HTR-8/SVneo (cell line): ENCODE results near the gene CSK.

Experiments used
- DNase-seq: peaks from one replicate; pipeline ENCODE4 v3.0.0; 2011; ENCODE audit warnings: low spot score, mixed read lengths; ENCODE audit not compliant: insufficient read length
- FAIRE-seq: peaks from 2 replicates; lab custom pipeline; 2011; peaks lifted over from hg19 to GRCh38; lab: Jason Lieb, UNC

The CSK gene

GRCh38 chr15:74821091-74821789 is 39.4 kb downstream of the CSK start:
- DNase-seq (no peak), FAIRE-seq (no peak)

GRCh38 chr15:74821790-74822158 is 39.9 kb downstream of the CSK start:
- FAIRE-seq = no peak
- no peak for DNase-seq

GRCh38 chr15:74822233-74822632 is 40.4 kb downstream of the CSK start:
- no peak for FAIRE-seq
- DNase-seq = no peak

GRCh38 chr15:74823324-74823723 is 41.4 kb downstream of the CSK start:
- DNase-seq (no peak), FAIRE-seq (no peak)

GRCh38 chr15:74824976-74825375 is 43.1 kb downstream of the CSK start:
- FAIRE-seq (no peak), DNase-seq (no peak)

GRCh38 chr15:74825866-74826265 is 44.0 kb downstream of the CSK start:
- DNase-seq (no peak), FAIRE-seq (no peak)

- DNase-seq = no peak
- no peak for FAIRE-seq
These were observed 44.5 kb downstream of the CSK start, which contains the start of gene CPLX3 for GRCh38 chr15:74826364-74826819. TSS of gene CPLX3 (plus strand) at chr15:74826627. CDS start at chr15:74826704, 77 bp downstream.

- no peak for DNase-seq
- no peak for FAIRE-seq
These were observed 45.0 kb downstream of the CSK start for GRCh38 chr15:74826921-74827320.

- DNase-seq = no peak
- no peak for FAIRE-seq
These were observed 45.7 kb downstream of the CSK start for GRCh38 chr15:74827614-74828013.

- FAIRE-seq (no peak), DNase-seq (no peak)
These were observed 47.0 kb downstream of the CSK start for GRCh38 chr15:74828835-74829234.

- no peak for FAIRE-seq
- no peak for DNase-seq
These were observed 47.6 kb downstream of the CSK start for GRCh38 chr15:74829486-74829885.

- DNase-seq (no peak), FAIRE-seq (no peak)
These were observed 48.1 kb downstream of the CSK start for GRCh38 chr15:74829991-74830390.

GRCh38 chr15:74830868-74831267 is 49.0 kb downstream of the CSK start:
- FAIRE-seq (no peak), DNase-seq (no peak)

GRCh38 chr15:74831813-74832495 is 50.1 kb downstream of the CSK start:
- FAIRE-seq (no peak), DNase-seq (no peak)

GRCh38 chr15:74832826-74833225 is 50.9 kb downstream of the CSK start:
- DNase-seq (no peak), FAIRE-seq (no peak)

- DNase-seq (no peak), FAIRE-seq (no peak)
These were observed 51.7 kb downstream of the CSK start for GRCh38 chr15:74833376-74834107.

- DNase-seq (peak; percentile 71), FAIRE-seq (peak; percentile 36)
These were observed 53.5 kb downstream of the CSK start for GRCh38 chr15:74835312-74835823.

GRCh38 chr15:74836846-74837245 is 55.0 kb downstream of the CSK start:
- FAIRE-seq (no peak), DNase-seq (no peak)

GRCh38 chr15:74837482-74838136 is 55.7 kb downstream of the CSK start:
- DNase-seq (no peak), FAIRE-seq (no peak)

GRCh38 chr15:74838137-74838516 is 56.2 kb downstream of the CSK start:
- DNase-seq (no peak), FAIRE-seq (no peak)
